Activated CD4-positive, alpha-beta T cell treated with anti-CD3 and anti-CD28 coated beads, Interleukin-2, amount 50 U/mL, for 24 hours (primary cell): ENCODE measurements around the gene TNFSF15.

Experiments used
- DNase-seq, 2 donors: peaks; one replicate each; pipeline ENCODE4 v3.0.0-alpha.2; 2020; ENCODE audit warnings: low read depth in 1 of 2, low spot score in 1 of 2

The TNFSF15 gene

GRCh38 chr9:114789006-114789405 is 16.8 kb downstream of the TNFSF15 start:
- no peak for DNase-seq

GRCh38 chr9:114787781-114788498 is 17.9 kb downstream of the TNFSF15 start:
- DNase-seq = no peak

- DNase-seq = no peak
Observed at GRCh38 chr9:114787214-114787613, 18.6 kb downstream of the TNFSF15 start.

GRCh38 chr9:114785866-114786650 is 19.8 kb downstream of the TNFSF15 start:
- no peak for DNase-seq

GRCh38 chr9:114784721-114785279 is 21.0 kb downstream of the TNFSF15 start:
- DNase-seq = no peak

- no peak for DNase-seq
Observed at GRCh38 chr9:114782586-114782985, 23.3 kb downstream of the TNFSF15 start.

- no peak for DNase-seq
Observed at GRCh38 chr9:114779352-114779845, 26.4 kb downstream of the TNFSF15 start.

- peak; percentile 8 to 43 for DNase-seq
Observed at GRCh38 chr9:114777821-114778609, 27.8 kb downstream of the TNFSF15 start.

- DNase-seq = no peak
Observed at GRCh38 chr9:114776683-114777399, 29.0 kb downstream of the TNFSF15 start.

GRCh38 chr9:114775981-114776380 is 29.9 kb downstream of the TNFSF15 start:
- DNase-seq = no peak

GRCh38 chr9:114775121-114775520 is 30.7 kb downstream of the TNFSF15 start:
- no peak for DNase-seq

- DNase-seq = no peak
Observed at GRCh38 chr9:114774524-114774923, 31.3 kb downstream of the TNFSF15 start.

GRCh38 chr9:114771889-114772288 is 34.0 kb downstream of the TNFSF15 start:
- DNase-seq = no peak

GRCh38 chr9:114770991-114771390 is 34.8 kb downstream of the TNFSF15 start:
- no peak for DNase-seq

GRCh38 chr9:114769624-114770023 is 36.2 kb downstream of the TNFSF15 start:
- no peak for DNase-seq

GRCh38 chr9:114763220-114763619 is 42.6 kb downstream of the TNFSF15 start:
- DNase-seq = no peak

- DNase-seq = no peak
Observed at GRCh38 chr9:114761523-114761922, 44.3 kb downstream of the TNFSF15 start.

- DNase-seq = no peak
Observed at GRCh38 chr9:114759512-114760341, 46.1 kb downstream of the TNFSF15 start.

- DNase-seq = no peak
Observed at GRCh38 chr9:114757984-114758383, 47.9 kb downstream of the TNFSF15 start.

GRCh38 chr9:114757395-114757794 is 48.4 kb downstream of the TNFSF15 start:
- no peak for DNase-seq
